MM.1S (cell line): ENCODE results near the gene XPC.

Source experiments
- EZH2phosphoT487 ChIP-seq: fragments of 300-600 bp; sonication (generic); IDR thresholded peaks from 2 replicates; pipeline ENCODE4 v1.6.1; 2018; ENCODE audit warnings: antibody characterized with exemption, low read length
- TF ChIP-seq, protein P1 (sequence below): fragments of 300-600 bp; sonication (generic); IDR thresholded peaks from 2 replicates; pipeline ENCODE4 v1.5.1; 2016; ENCODE audit warnings: antibody characterized with exemption, low read length, mixed read lengths

GRCh38 chr3:14204515-14205284 lies 26.3 kb upstream of the XPC start:
- TF ChIP-seq, protein P1, sequence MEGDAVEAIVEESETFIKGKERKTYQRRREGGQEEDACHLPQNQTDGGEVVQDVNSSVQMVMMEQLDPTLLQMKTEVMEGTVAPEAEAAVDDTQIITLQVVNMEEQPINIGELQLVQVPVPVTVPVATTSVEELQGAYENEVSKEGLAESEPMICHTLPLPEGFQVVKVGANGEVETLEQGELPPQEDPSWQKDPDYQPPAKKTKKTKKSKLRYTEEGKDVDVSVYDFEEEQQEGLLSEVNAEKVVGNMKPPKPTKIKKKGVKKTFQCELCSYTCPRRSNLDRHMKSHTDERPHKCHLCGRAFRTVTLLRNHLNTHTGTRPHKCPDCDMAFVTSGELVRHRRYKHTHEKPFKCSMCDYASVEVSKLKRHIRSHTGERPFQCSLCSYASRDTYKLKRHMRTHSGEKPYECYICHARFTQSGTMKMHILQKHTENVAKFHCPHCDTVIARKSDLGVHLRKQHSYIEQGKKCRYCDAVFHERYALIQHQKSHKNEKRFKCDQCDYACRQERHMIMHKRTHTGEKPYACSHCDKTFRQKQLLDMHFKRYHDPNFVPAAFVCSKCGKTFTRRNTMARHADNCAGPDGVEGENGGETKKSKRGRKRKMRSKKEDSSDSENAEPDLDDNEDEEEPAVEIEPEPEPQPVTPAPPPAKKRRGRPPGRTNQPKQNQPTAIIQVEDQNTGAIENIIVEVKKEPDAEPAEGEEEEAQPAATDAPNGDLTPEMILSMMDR, result no peak
- no peak for TF ChIP-seq EZH2phosphoT487
